SK-N-SH (cell line): ENCODE data around the gene ACER3.

Experiments used
- ELF1 ChIP-seq: IDR thresholded peaks from 2 replicates; pipeline ENCODE4 v1.4.0; 2012
- GABPA ChIP-seq: IDR thresholded peaks from 2 replicates; pipeline ENCODE4 v1.4.0; 2012; ENCODE audit warnings: low read depth, mild to moderate bottlenecking
- NRF1 ChIP-seq: IDR thresholded peaks from 2 replicates; pipeline ENCODE4 v1.6.1; 2012; ENCODE audit warnings: low read depth, mild to moderate bottlenecking, low read length
- POLR2AphosphoS5 ChIP-seq: IDR thresholded peaks from 2 replicates; pipeline ENCODE4 v1.6.1; 2012; ENCODE audit warnings: low read depth, low read length
- RAD21 ChIP-seq: IDR thresholded peaks from 2 replicates; pipeline ENCODE4 v1.6.1; 2012; ENCODE audit warnings: mild to moderate bottlenecking, low read length
- RFX5 ChIP-seq: IDR thresholded peaks from 2 replicates; pipeline ENCODE4 v1.6.1; 2012; ENCODE audit warnings: mild to moderate bottlenecking, improper control_type of control experiment, low read length
- SIN3A ChIP-seq: IDR thresholded peaks from 2 replicates; pipeline ENCODE4 v1.6.1; 2012; ENCODE audit warnings: low read depth, mild to moderate bottlenecking, low read length, moderate library complexity, borderline replicate concordance
- TAF1 ChIP-seq: IDR thresholded peaks from 2 replicates; pipeline ENCODE4 v1.6.1; 2012; ENCODE audit warnings: low read depth, mild to moderate bottlenecking, low read length, moderate library complexity, borderline replicate concordance
- TCF12 ChIP-seq: IDR thresholded peaks from 2 replicates; pipeline ENCODE4 v1.4.0; 2012
- TEAD4 ChIP-seq: IDR thresholded peaks from 2 replicates; pipeline ENCODE4 v1.4.0; 2012; ENCODE audit warnings: mild to moderate bottlenecking, borderline replicate concordance; ENCODE audit not compliant: insufficient read depth
- TF ChIP-seq, protein P1 (sequence below): fragments of 200-600 bp; sonication (generic); IDR thresholded peaks from 2 replicates; pipeline ENCODE4 v1.6.1; 2017; ENCODE audit warnings: antibody characterized with exemption, mild to moderate bottlenecking, moderate library complexity
- TF ChIP-seq, protein P2 (sequence below): IDR thresholded peaks from 2 replicates; pipeline ENCODE4 v1.4.0; 2012; ENCODE audit warnings: low read depth
- TF ChIP-seq, protein P3 (sequence below): fragments of 150-350 bp; IDR thresholded peaks from 2 replicates; pipeline ENCODE4 v1.6.1; 2017; ENCODE audit warnings: antibody characterized with exemption, low read length, low read depth, borderline replicate concordance

DNA sequence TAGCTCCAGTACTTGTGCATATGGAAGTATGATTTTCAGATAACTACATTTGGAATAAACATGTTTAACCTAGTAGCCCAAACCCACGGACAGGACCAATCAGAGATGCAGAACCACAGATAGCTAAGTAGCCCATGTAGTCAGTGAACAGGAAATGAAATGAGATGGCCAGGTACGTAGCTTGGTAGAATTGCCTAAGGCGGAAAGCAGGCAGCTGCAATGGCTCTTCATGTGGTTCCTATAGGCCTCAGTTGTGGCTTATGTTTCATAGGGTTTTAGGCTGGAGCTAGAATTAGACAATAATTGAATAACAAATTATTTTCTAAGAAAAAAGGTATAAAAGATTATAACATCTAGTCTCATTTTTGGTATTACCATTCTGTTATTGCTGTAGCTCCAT lies 87.1 kb downstream of the ACER3 start:
- TF ChIP-seq, protein P1, sequence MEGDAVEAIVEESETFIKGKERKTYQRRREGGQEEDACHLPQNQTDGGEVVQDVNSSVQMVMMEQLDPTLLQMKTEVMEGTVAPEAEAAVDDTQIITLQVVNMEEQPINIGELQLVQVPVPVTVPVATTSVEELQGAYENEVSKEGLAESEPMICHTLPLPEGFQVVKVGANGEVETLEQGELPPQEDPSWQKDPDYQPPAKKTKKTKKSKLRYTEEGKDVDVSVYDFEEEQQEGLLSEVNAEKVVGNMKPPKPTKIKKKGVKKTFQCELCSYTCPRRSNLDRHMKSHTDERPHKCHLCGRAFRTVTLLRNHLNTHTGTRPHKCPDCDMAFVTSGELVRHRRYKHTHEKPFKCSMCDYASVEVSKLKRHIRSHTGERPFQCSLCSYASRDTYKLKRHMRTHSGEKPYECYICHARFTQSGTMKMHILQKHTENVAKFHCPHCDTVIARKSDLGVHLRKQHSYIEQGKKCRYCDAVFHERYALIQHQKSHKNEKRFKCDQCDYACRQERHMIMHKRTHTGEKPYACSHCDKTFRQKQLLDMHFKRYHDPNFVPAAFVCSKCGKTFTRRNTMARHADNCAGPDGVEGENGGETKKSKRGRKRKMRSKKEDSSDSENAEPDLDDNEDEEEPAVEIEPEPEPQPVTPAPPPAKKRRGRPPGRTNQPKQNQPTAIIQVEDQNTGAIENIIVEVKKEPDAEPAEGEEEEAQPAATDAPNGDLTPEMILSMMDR, result no peak
- TF ChIP-seq TAF1 (no peak), NRF1 (no peak), RFX5 (no peak), POLR2AphosphoS5 (no peak), SIN3A (no peak), RAD21 (no peak), ELF1 (no peak), GABPA (no peak), TEAD4 (no peak), TCF12 (no peak)
- TF ChIP-seq, protein P2, sequence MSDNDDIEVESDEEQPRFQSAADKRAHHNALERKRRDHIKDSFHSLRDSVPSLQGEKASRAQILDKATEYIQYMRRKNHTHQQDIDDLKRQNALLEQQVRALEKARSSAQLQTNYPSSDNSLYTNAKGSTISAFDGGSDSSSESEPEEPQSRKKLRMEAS, result no peak
- TF ChIP-seq, protein P3, sequence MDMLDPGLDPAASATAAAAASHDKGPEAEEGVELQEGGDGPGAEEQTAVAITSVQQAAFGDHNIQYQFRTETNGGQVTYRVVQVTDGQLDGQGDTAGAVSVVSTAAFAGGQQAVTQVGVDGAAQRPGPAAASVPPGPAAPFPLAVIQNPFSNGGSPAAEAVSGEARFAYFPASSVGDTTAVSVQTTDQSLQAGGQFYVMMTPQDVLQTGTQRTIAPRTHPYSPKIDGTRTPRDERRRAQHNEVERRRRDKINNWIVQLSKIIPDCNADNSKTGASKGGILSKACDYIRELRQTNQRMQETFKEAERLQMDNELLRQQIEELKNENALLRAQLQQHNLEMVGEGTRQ, result no peak
